Activated T-helper 1 cell treated with anti-CD3 and anti-CD28 coated beads, Interleukin-12 subunit alpha, Interleukin-12 subunit beta, Interleukin-2, Interleukin-4 antibody, amounts not matched to agents 30 ng/mL and 10 ng/mL and 1 ng/mL, durations not matched to agents 14 hours and 24 hours and 36 hours (primary cell): ENCODE results near the gene DGKI. TPM values are rescaled to one million over a fixed set of nuclear protein-coding genes. Genes with fewer than 3 reads are reported as not detected.

ENCODE experiments used
- DNase-seq: peaks from one replicate; pipeline ENCODE4 v3.0.0; 2021; ENCODE audit warnings: low spot score
- H3K27ac Mint-ChIP-seq: one replicate; pipeline ENCODE4 v1.8.0; 2021; ENCODE audit warnings: mild to moderate bottlenecking, mixed read lengths
- H3K27me3 Mint-ChIP-seq: one replicate; pipeline ENCODE4 v1.8.0; 2022; ENCODE audit warnings: mild to moderate bottlenecking, moderate library complexity, mixed read lengths; ENCODE audit not compliant: insufficient read depth
- H3K36me3 Mint-ChIP-seq: one replicate; pipeline ENCODE4 v1.8.0; 2021; ENCODE audit warnings: low read depth, mixed read lengths
- H3K4me1 Mint-ChIP-seq: one replicate; pipeline ENCODE4 v1.8.0; 2021; ENCODE audit warnings: low read depth, mixed read lengths
- H3K4me3 Mint-ChIP-seq: one replicate; pipeline ENCODE4 v1.8.0; 2021; ENCODE audit warnings: mild to moderate bottlenecking, moderate library complexity, mixed read lengths
- H3K9me3 Mint-ChIP-seq: one replicate; pipeline ENCODE4 v1.8.0; 2021; ENCODE audit warnings: mixed read lengths
- intact Hi-C: fragments of 100-400 bp; cut with micrococcal nuclease; formaldehyde crosslinking; loops from one replicate; pipeline ENCODE4 v1.15.1; 2024
- total RNA-seq: library from RNA; stranded (reverse); gene quantifications from 2 replicates; pipeline ENCODE4 v1.2.3, GENCODE V29; 2022

DGKI gene
- total RNA-seq, 1 donor from 2014 or later, result 27.3 TPM

DNA sequence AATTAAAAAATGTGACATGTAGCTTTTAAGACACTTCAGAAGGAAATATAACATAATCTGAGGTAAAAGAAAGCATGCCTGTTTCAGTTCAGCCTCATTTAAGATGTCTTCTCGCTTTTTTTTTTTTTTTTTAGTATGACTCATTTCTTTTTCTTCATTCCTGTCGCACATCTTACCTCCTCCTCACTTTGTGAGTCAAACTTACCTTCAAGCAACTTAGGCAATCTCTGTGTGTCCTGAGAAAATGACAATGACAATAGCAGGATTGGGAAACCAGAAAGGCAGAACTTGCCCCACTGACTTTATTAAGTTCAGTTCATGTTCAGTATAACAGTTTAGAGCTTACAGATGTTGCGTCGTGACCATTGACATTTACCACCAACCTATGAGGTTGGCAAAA, 511.0 kb downstream of the DGKI start:
- intact Hi-C loops, result no loop called here
- H3K9me3 Mint-ChIP-seq, result no peaks in the 10 kb centered on the region
- no peaks in the 10 kb centered on the region for H3K27me3 Mint-ChIP-seq
- H3K36me3 Mint-ChIP-seq, result no peaks in the 10 kb centered on the region
- no peaks in the 10 kb centered on the region for H3K4me1 Mint-ChIP-seq
- H3K4me3 Mint-ChIP-seq, result no peak overlapping the region
- DNase-seq, result no peak
- H3K27ac Mint-ChIP-seq, result no peak overlapping the region

DNA sequence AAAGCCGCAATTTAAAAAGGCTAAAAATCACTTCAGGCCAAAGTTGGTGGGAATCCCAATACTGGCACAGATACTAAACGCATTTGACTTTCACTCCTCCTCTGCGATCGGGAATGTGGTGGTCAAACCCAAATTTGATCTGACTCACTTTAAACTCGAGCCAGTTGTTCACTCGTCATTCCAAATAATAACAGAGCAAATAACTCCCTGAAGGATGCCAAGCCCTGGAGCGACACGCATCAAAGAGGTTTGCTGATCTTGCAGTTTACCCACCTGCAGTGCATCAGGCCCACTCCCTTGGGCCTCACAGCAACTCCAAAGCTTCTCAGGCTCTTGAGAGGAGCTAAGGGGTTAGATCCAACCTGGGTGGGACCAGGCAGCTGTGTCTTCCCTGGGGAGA, 515.4 kb downstream of the DGKI start:
- intact Hi-C loops, result no loop called here
- no peak for DNase-seq
- H3K36me3 Mint-ChIP-seq, result no peaks in the 10 kb centered on the region
- no peaks in the 10 kb centered on the region for H3K27me3 Mint-ChIP-seq
- no peaks in the 10 kb centered on the region for H3K9me3 Mint-ChIP-seq
- no peak overlapping the region for H3K4me3 Mint-ChIP-seq
- H3K27ac Mint-ChIP-seq, result no peak overlapping the region
- H3K4me1 Mint-ChIP-seq, result no peaks in the 10 kb centered on the region

Other genes starting within 250 kb of the DGKI start
- 61.6 and 61.8 TPM in 2 replicates for gene CREB3L2, start 155.1 kb upstream of the DGKI start, total RNA-seq
- gene AKR1D1, start 229.5 kb upstream of the DGKI start, total RNA-seq, result not detected in 2 replicates